BJ (cell line): Measurements from ENCODE around the gene SDF4. TPM values are rescaled to one million over a fixed set of nuclear protein-coding genes. Genes with fewer than 3 reads are reported as not detected.

ENCODE experiments used
- CTCF ChIA-PET: fragments of 350-600 bp; formaldehyde crosslinking; extraction: SDS; loops from one replicate; lab custom pipeline; 2021; ENCODE audit warnings: antibody characterized with exemption, inconsistent platforms; lab: Yijun Ruan, JAX
- POLR2A ChIA-PET: fragments of 300-600 bp; sonication (Branson Sonifier 250); formaldehyde crosslinking; extraction: SDS; loops from one replicate; lab custom pipeline; 2021; ENCODE audit warnings: antibody characterized with exemption; lab: Charles Lee
- DNase-seq: peaks from one replicate; pipeline ENCODE4 v3.0.0-alpha.2; 2011; ENCODE audit warnings: low read depth
- H3K27me3 ChIP-seq: 2 replicates; pipeline ENCODE4 v1.6.0; 2011; ENCODE audit warnings: low read length; ENCODE audit not compliant: control insufficient read depth, insufficient read depth
- H3K36me3 ChIP-seq: 2 replicates; pipeline ENCODE4 v1.5.1; 2011; ENCODE audit warnings: low read length; ENCODE audit not compliant: control insufficient read depth, insufficient read depth
- H3K4me3 ChIP-seq: 2 replicates; pipeline ENCODE4 v1.5.1; 2011; ENCODE audit warnings: low read depth, mild to moderate bottlenecking, control low read depth, low read length
- CTCF ChIP-seq: IDR thresholded peaks from 2 replicates; pipeline ENCODE4 v1.5.1; 2011; ENCODE audit warnings: low read depth, mild to moderate bottlenecking, control low read depth, inconsistent platforms, low read length, moderate library complexity; ENCODE audit not compliant: insufficient read depth
- polyA plus RNA-seq: library from polyadenylated mRNA; depleted of rRNA; stranded (reverse); fragments of >200 nt; gene quantifications from 2 replicates; pipeline ENCODE4 v1.2.3, GENCODE V29; 2011

The SDF4 gene
- polyA plus RNA-seq, 1 experiment = 188 TPM

- CTCF ChIA-PET = no interaction called here
- POLR2A ChIA-PET = no interaction called here
- Histone ChIP-seq H3K4me3 (no peak overlapping the region), H3K36me3 (no peaks in the 10 kb centered on the region), H3K27me3 (no peaks in the 10 kb centered on the region)
- DNase-seq = no peak
- no peak for TF ChIP-seq CTCF
These were observed 37.1 kb downstream of the SDF4 start for GRCh38 chr1:1194723-1195122.

- ChIA-PET POLR2A (interaction anchor here (0.6 kb wide), 1 partner anchor 39 kb away, joined by 6 read pairs; no protein-coding TSS in a partner anchor), CTCF (no interaction called here)
- H3K36me3 ChIP-seq = no peaks in the 10 kb centered on the region
- TF ChIP-seq CTCF = no peak
- no peaks in the 10 kb centered on the region for H3K27me3 ChIP-seq
- no peak overlapping the region for H3K4me3 ChIP-seq
- no peak for DNase-seq
These were observed 40.1 kb downstream of the SDF4 start for GRCh38 chr1:1191734-1192133.

- TF ChIP-seq CTCF = no peak
- Histone ChIP-seq H3K36me3 (no peaks in the 10 kb centered on the region), H3K4me3 (no peak overlapping the region), H3K27me3 (no peaks in the 10 kb centered on the region)
- DNase-seq = no peak
- ChIA-PET POLR2A (no interaction called here), CTCF (interaction anchor here (1.6 kb wide), 1 partner anchor 10 kb away, joined by 3 read pairs; no protein-coding TSS in a partner anchor)
These were observed 42.7 kb downstream of the SDF4 start for GRCh38 chr1:1189111-1189510.

GRCh38 chr1:1187938-1188337 lies 43.9 kb downstream of the SDF4 start:
- Histone ChIP-seq H3K27me3 (no peaks in the 10 kb centered on the region), H3K36me3 (no peaks in the 10 kb centered on the region), H3K4me3 (no peak overlapping the region)
- CTCF ChIA-PET = interaction anchor here (1.6 kb wide), 2 partner anchors 12 to 66 kb away, joined by 3 read pairs; no protein-coding TSS in a partner anchor
- no peak for TF ChIP-seq CTCF
- DNase-seq = no peak
- POLR2A ChIA-PET = no interaction called here

- Histone ChIP-seq H3K27me3 (no peaks in the 10 kb centered on the region), H3K36me3 (no peaks in the 10 kb centered on the region), H3K4me3 (no peak overlapping the region)
- DNase-seq = no peak
- CTCF ChIA-PET = interaction anchor here (1.8 kb wide), 1 partner anchor 12 kb away, joined by 3 read pairs; no protein-coding TSS in a partner anchor
- no peak for TF ChIP-seq CTCF
- POLR2A ChIA-PET = no interaction called here
These were observed 46.6 kb downstream of the SDF4 start for GRCh38 chr1:1185101-1185765.
